GM21786 (cell line): Measurements from ENCODE around the gene AARS2.

Experiments
- ATAC-seq: cut with Tn5 transposase; IDR thresholded peaks from one replicate; pipeline ENCODE4 v1.9.1; 2021; ENCODE audit not compliant: unreplicated experiment

Gene AARS2

GRCh38 chr6:44251576-44252524 is 61.3 kb downstream of the AARS2 start:
- ATAC-seq, result no peak

DNA sequence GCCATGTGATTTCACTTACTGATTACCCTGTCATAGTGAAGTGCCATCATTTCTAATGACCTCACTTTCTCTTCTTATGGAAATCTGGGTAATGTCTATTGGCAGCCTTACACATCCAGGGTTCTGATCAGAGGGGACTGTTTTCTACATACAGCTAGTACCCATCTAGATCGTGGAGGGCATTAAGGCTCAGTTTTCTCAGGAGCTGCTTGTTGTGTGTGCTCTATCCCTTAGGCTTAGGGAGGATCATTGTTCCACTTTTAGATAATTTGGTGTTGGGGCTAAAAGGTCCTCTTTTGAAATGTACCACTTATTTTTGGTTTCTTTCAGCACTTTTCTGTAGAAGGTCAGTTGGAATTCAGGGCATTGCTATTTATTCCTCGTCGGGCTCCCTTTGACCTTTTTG is 62.4 kb downstream of the AARS2 start:
- no peak for ATAC-seq

- no peak for ATAC-seq
These were observed 63.0 kb downstream of the AARS2 start for GRCh38 chr6:44250067-44250717.
